HG03442 (cell line): ENCODE data around the gene SSR3.

Experiments
- ATAC-seq: cut with Tn5 transposase; IDR thresholded peaks from one replicate; pipeline ENCODE4 v1.9.1; 2021; ENCODE audit warnings: mild to moderate bottlenecking, moderate library complexity; ENCODE audit not compliant: unreplicated experiment

SSR3 gene

GRCh38 chr3:156539802-156540201 lies 15.1 kb downstream of the SSR3 start:
- no peak for ATAC-seq

GRCh38 chr3:156539051-156539450 lies 15.9 kb downstream of the SSR3 start:
- no peak for ATAC-seq

- no peak for ATAC-seq
These were observed 18.2 kb downstream of the SSR3 start for GRCh38 chr3:156536524-156537316.

GRCh38 chr3:156535798-156536197 lies 19.1 kb downstream of the SSR3 start:
- no peak for ATAC-seq

GRCh38 chr3:156535162-156535627 lies 19.7 kb downstream of the SSR3 start:
- peak; percentile 53 for ATAC-seq

DNA sequence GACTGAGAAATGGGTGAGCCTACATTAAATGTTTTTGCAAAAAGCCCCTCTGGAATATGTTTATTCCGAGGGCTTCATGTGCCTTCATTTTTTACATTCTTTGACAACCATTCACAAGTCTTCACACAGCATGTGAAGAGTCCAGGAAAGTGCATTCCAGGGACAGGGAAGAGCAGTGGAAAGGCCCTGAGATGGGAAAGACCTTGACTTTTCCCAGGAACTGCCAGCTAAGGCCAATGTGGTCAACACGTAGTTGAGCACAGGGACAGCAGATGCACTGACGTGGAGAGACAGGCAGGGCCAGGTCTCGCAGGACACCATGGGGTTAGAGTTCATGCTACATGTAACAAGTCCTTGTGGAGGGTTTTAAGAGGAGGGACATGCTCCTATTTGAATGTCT lies 21.7 kb downstream of the SSR3 start:
- no peak for ATAC-seq

DNA sequence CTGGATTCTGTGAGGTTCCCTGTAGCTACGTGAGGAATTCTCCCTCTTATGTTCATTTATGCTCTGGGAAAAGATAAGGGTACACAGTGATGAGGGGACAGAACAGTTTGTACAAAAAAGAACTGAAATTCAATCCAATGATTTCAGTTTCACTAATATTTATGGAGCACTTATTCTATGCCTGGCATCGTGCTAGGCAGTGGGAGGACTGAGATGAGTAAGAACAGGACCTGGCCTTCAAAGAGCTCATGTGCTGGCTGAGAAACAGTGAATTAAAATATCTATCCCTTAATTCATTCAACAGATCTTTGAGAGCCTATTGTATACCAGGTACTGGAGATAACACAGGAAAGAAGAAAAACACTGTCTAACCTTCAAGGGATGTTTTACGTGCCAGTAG lies 22.2 kb downstream of the SSR3 start:
- no peak for ATAC-seq

GRCh38 chr3:156530980-156531379 lies 23.9 kb downstream of the SSR3 start:
- ATAC-seq, result no peak

DNA sequence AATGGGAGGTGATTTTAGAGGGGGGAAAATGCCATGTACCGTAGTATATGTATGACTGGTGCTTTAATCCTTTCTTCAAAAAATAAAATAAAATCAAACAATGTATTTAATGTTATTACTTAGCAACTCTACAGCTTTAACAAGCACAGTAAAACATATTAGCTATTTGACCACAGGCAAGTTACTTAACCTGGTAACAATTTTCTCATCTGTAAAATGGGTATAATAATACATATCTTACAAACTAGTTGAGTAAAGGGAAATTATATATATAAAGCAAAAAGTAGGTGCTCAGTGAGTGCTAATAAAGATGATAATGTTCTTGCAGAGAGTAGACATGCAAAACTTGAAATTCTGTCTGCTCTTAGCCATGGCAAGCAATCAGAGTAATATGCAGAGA lies 27.9 kb downstream of the SSR3 start:
- no peak for ATAC-seq

- no peak for ATAC-seq
These were observed 29.1 kb downstream of the SSR3 start for GRCh38 chr3:156525808-156526207.

DNA sequence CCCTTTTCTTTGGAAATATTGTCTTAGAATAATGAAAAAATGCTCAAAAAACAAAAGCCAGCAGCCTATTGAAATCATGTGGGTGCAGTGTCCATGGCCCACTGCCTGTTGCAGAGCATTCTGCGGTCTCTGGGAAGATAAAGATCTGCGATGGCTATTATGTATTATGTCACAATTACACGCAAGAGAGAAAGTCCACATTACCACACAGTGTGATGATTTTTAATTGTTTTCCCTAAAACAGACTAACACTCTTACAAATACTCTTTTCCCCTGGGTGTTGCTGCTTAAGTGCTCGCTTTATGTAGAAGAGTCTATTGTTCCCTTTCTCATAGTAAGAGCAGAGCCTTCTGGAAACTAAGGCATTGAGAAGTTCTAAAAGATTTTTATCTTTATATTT lies 32.2 kb downstream of the SSR3 start:
- no peak for ATAC-seq

DNA sequence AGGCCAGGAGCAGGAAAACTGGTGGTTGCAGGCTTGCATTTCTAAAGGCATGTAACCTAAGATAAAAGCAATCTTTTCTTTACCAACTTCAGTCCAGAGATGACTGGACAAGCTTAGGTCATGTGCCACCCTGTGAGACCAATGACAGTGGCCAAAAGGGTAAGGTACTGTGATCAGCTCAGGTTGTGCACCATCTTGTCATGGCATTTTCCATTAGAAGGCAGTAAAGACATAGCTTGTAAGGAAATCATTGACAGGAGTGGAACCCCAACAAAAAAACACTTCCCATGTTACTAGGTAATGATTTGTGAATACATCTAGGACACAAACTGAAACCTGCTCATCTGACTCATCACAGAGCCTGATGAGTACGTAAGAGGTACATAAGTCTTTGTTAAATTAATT lies 35.2 kb downstream of the SSR3 start:
- peak; percentile 73 for ATAC-seq

DNA sequence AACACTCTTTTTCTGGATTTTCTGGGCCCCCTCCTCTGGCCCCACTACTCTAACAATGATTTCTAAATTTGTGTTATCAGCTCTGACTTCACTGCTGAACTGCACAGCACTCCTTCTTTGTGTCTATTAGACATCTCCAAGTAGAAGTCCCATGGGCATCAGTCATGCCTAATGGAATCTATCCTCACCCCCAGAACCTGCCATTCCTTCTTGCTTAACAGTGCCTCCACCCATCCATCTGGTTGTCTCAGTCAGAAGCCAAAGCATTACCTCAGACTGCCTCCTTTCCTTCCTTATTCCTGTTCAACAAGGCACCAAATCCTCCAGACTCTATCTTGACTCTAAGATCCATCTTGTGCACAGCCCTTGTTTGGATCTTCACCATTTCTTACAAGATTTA lies 36.2 kb downstream of the SSR3 start:
- ATAC-seq, result no peak

GRCh38 chr3:156516961-156517360 lies 38.0 kb downstream of the SSR3 start:
- no peak for ATAC-seq

GRCh38 chr3:156516284-156516683 lies 38.6 kb downstream of the SSR3 start:
- ATAC-seq, result no peak

DNA sequence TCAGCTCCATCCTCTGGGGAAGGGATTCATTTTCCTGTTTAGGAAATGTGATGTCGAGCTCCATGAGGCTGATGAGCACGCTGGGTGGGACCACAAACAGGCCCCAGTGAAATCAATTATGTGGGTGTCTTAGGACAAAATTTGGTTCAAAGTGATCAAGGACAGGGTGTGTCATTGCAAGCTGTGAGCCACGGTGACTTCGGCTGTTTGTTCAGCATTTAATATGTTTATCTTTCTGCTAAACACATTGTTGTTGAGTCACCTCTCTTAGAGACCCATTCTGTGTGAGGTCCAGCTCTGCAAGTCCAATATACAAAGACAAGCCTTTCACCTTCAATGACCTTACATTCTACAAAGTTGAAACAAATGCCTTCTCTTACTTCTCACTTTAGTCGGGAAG lies 41.3 kb downstream of the SSR3 start:
- no peak for ATAC-seq

GRCh38 chr3:156511987-156512677 lies 42.8 kb downstream of the SSR3 start:
- no peak for ATAC-seq

DNA sequence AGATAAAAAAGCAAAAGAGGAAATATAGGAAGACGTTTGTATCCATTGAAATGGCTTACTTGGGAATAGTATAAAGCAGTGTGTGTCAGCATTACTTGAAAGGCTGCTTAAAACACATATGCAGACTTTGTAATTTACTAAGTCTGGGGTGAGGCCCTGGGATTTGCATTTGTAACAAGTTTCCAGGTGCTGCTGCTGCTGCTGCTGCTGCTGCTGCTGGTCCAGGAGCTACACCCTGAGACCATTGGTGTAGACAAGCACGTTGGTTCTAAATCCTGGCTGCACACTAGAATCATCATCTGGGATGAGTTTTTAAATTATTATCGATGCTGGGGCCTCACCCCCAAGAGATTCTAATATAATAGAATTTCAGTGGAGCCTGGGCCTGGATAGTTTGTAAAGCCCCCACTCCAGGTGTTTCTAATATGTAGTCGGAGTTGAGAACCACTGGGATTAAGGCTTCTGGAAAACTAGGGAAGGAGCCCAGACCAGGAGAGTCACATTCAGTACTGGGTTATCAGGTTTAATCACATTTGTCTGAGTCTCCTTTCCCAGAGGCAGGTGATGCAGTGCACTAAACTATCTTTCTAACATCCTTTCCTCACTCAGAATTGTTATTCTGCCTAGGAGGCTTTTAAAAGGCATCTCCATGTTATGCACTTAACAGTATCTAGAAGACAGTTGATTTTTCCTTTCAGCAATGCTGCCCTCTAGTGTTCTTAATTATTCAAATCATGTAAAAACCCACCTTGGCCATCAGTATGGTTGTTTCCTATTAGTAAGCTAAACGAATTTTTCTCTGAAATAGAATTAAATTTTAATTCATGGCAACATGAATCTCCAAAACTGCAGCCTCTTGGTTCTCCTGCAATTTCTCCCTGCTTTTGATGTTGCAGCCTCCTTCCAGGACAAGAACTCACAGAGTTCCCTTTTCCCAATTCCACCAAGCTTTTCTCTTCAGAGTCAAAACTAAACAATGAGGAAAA lies 45.4 kb downstream of the SSR3 start:
- ATAC-seq, result peak; percentile 64

DNA sequence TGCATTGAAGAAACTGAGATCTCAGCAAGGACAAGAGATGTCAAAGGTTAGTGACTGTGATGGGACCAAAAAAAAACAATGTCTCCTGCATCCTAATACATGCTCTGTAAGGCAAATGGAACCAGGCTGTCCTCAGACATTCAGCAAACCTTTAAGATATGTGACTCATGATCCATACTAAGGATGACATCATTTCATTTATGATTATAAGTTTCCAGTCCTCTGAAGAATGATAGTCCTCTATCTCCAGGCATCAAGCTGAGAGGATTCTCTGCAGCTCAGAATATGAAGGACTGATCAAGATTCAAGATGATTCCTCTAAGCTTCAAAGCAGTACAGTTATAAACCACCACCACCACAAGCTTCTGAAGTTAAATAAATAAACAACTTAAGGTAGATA lies 47.6 kb downstream of the SSR3 start:
- no peak for ATAC-seq

- ATAC-seq, result no peak
These were observed 56.6 kb downstream of the SSR3 start for GRCh38 chr3:156498307-156498706.

- no peak for ATAC-seq
These were observed 57.6 kb downstream of the SSR3 start for GRCh38 chr3:156497326-156497725.
